HTR-8/SVneo (cell line): ENCODE measurements around the gene DOCK4.
A peak's percentile ranks its signal among the peaks of the same experiment; 100 is the strongest.

Experiments used
- DNase-seq: peaks from one replicate; pipeline ENCODE4 v3.0.0; 2011; ENCODE audit warnings: low spot score, mixed read lengths; ENCODE audit not compliant: insufficient read length
- FAIRE-seq: peaks from 2 replicates; lab custom pipeline; 2011; peaks lifted over from hg19 to GRCh38; lab: Jason Lieb, UNC

DOCK4 gene

GRCh38 chr7:111730476-111731300, 475.5 kb downstream of the DOCK4 start:
- no peak for FAIRE-seq
- peak; percentile 14 for DNase-seq

GRCh38 chr7:111730057-111730456, 476.1 kb downstream of the DOCK4 start:
- FAIRE-seq (no peak), DNase-seq (no peak)

GRCh38 chr7:111729483-111729882, 476.7 kb downstream of the DOCK4 start:
- DNase-seq, result no peak
- FAIRE-seq, result no peak

GRCh38 chr7:111728635-111728995, 477.6 kb downstream of the DOCK4 start:
- FAIRE-seq, result no peak

GRCh38 chr7:111727905-111728634, 478.1 kb downstream of the DOCK4 start:
- no peak for DNase-seq
- no peak for FAIRE-seq

More at GRCh38 chr7:111728635-111728995, 477.6 kb downstream of the DOCK4 start:
- DNase-seq, result no peak

- FAIRE-seq (no peak), DNase-seq (no peak)
Observed at GRCh38 chr7:111718886-111719285, 487.3 kb downstream of the DOCK4 start.

- DNase-seq (no peak), FAIRE-seq (no peak)
Observed at GRCh38 chr7:111711426-111712065, 494.7 kb downstream of the DOCK4 start.

GRCh38 chr7:111710839-111711380, 495.3 kb downstream of the DOCK4 start:
- DNase-seq, result no peak
- no peak for FAIRE-seq

GRCh38 chr7:111708072-111708471, 498.1 kb downstream of the DOCK4 start:
- FAIRE-seq (no peak), DNase-seq (no peak)

GRCh38 chr7:111705807-111706206, 500.4 kb downstream of the DOCK4 start:
- no peak for DNase-seq
- FAIRE-seq, result no peak

- DNase-seq (no peak), FAIRE-seq (no peak)
Observed at GRCh38 chr7:111697771-111698170, 508.4 kb downstream of the DOCK4 start.

GRCh38 chr7:111694376-111694775, 511.8 kb downstream of the DOCK4 start:
- FAIRE-seq, result no peak
- no peak for DNase-seq

GRCh38 chr7:111690364-111691111, 515.7 kb downstream of the DOCK4 start:
- FAIRE-seq (no peak), DNase-seq (no peak)

- no peak for FAIRE-seq
- DNase-seq, result no peak
Observed at GRCh38 chr7:111685349-111685748, 520.9 kb downstream of the DOCK4 start.

- no peak for FAIRE-seq
- no peak for DNase-seq
Observed at GRCh38 chr7:111682588-111683340, 523.4 kb downstream of the DOCK4 start.

GRCh38 chr7:111681242-111681641, 525.0 kb downstream of the DOCK4 start:
- FAIRE-seq, result no peak
- no peak for DNase-seq

GRCh38 chr7:111678986-111679385, 527.2 kb downstream of the DOCK4 start:
- FAIRE-seq (no peak), DNase-seq (no peak)

GRCh38 chr7:111678281-111678680, 527.9 kb downstream of the DOCK4 start:
- FAIRE-seq, result no peak
- no peak for DNase-seq

GRCh38 chr7:111677848-111678247, 528.4 kb downstream of the DOCK4 start:
- no peak for FAIRE-seq
- no peak for DNase-seq
